ENCODE measurements around the gene UCN2.

The UCN2 gene

GRCh38 chr3:48563382-48563918 is at the start of gene UCN2:
UCN2 (minus strand) TSS chr3:48563781; CDS start chr3:48563124, 657 bp downstream.
- H3K27ac ChIP-seq = no peak within 1 kb of the TSS
- TF ChIP-seq CTCF (conservative IDR thresholded peaks at IDR 0.05) = no peak
- TF ChIP-seq ZFX (IDR thresholded peaks at IDR 0.05) = no peak

- H3K27ac ChIP-seq = no peak overlapping the region
- no peak for TF ChIP-seq ZFX (IDR thresholded peaks at IDR 0.05)
- no peak for TF ChIP-seq CTCF (conservative IDR thresholded peaks at IDR 0.05)
These were observed 48.7 kb upstream of the UCN2 start for GRCh38 chr3:48612309-48612708.

GRCh38 chr3:48609088-48610005 is 45.8 kb upstream of the UCN2 start, which contains the start of gene UQCRC1:
UQCRC1 (minus strand) TSS chr3:48609646; CDS start chr3:48609620, 26 bp downstream.
- TF ChIP-seq ZFX (IDR thresholded peaks at IDR 0.05) = peak; percentile 72; the same call in 1 of the 2 replicates
- peak; percentile 74 for TF ChIP-seq CTCF (conservative IDR thresholded peaks at IDR 0.05)
- peak within 1 kb of the TSS; percentile 92 for H3K27ac ChIP-seq

GRCh38 chr3:48607519-48607918 is 43.9 kb upstream of the UCN2 start:
- TF ChIP-seq CTCF (conservative IDR thresholded peaks at IDR 0.05) (no peak), ZFX (IDR thresholded peaks at IDR 0.05) (no peak)
- H3K27ac ChIP-seq = no peak overlapping the region

- H3K27ac ChIP-seq = no peak overlapping the region
- no peak for TF ChIP-seq CTCF (conservative IDR thresholded peaks at IDR 0.05)
- no peak for TF ChIP-seq ZFX (IDR thresholded peaks at IDR 0.05)
These were observed 38.0 kb upstream of the UCN2 start for GRCh38 chr3:48601622-48601994.

- TF ChIP-seq CTCF (conservative IDR thresholded peaks at IDR 0.05) = no peak
- no peak for TF ChIP-seq ZFX (IDR thresholded peaks at IDR 0.05)
- H3K27ac ChIP-seq = no peak overlapping the region
These were observed 37.4 kb upstream of the UCN2 start for GRCh38 chr3:48600711-48601621.
